SJCRH30 (cell line): Measurements from ENCODE around the gene BBS2. TPM values are rescaled to one million over a fixed set of nuclear protein-coding genes. Genes with fewer than 3 reads are reported as not detected.

Source experiments
- DNase-seq, 2 experiments: peaks; one replicate each; pipeline ENCODE4 v3.0.0-alpha.2; 2015 to 2020
- H3K27ac ChIP-seq: fragments of 250-450 bp; sonication (Bioruptor Pico); 2 replicates; pipeline ENCODE4 v1.5.1; 2020; ENCODE audit warnings: mild to moderate bottlenecking, moderate library complexity
- H3K27me3 ChIP-seq: fragments of 250-450 bp; sonication (Bioruptor Pico); 2 replicates; pipeline ENCODE4 v1.5.1; 2020; ENCODE audit warnings: mild to moderate bottlenecking, moderate library complexity
- H3K36me3 ChIP-seq: fragments of 250-450 bp; sonication (Bioruptor Pico); 2 replicates; pipeline ENCODE4 v1.5.1; 2020; ENCODE audit warnings: mild to moderate bottlenecking, moderate library complexity
- H3K4me1 ChIP-seq: fragments of 250-450 bp; sonication (Bioruptor Pico); 2 replicates; pipeline ENCODE4 v1.5.1; 2020; ENCODE audit warnings: mild to moderate bottlenecking, moderate library complexity
- H3K4me3 ChIP-seq: fragments of 250-450 bp; sonication (Bioruptor Pico); 2 replicates; pipeline ENCODE4 v1.5.1; 2020; ENCODE audit warnings: mild to moderate bottlenecking, moderate library complexity
- H3K9me3 ChIP-seq: fragments of 250-450 bp; sonication (Bioruptor Pico); replicated peaks from 2 replicates; pipeline ENCODE4 v1.5.1; 2020; ENCODE audit warnings: mild to moderate bottlenecking, moderate library complexity
- total RNA-seq: library from RNA; depleted of rRNA; stranded (reverse); fragments of >200 nt; shearing (Covaris generic); gene quantifications from 2 replicates; pipeline ENCODE4 v1.2.3, GENCODE V29; 2014; rRNA removed

Gene BBS2
- 10.9 and 11.7 TPM in 2 replicates for total RNA-seq

GRCh38 chr16:56519459-56520250 is at the start of gene BBS2:
Gene BBS2 (minus strand): TSS chr16:56520024. CDS start chr16:56519862, 162 bp downstream.
- H3K36me3 ChIP-seq: no peaks in the 10 kb centered on the region
- no peaks in the 10 kb centered on the region for H3K9me3 ChIP-seq
- H3K4me3 ChIP-seq: peak within 1 kb of the TSS; percentile 73
- DNase-seq: peak; percentile 84 to 89
- H3K27ac ChIP-seq: no peak within 1 kb of the TSS
- peaks cover 3% of the 10 kb centered on the region; the same call in 1 of the 2 replicates for H3K27me3 ChIP-seq
- H3K4me1 ChIP-seq: peaks cover 5% of the 10 kb centered on the region; the same call in 1 of the 2 replicates

GRCh38 chr16:56564793-56565477 is 45.1 kb upstream of the BBS2 start, which contains the start of gene MT4:
Gene MT4 (plus strand): TSS chr16:56565073. CDS start chr16:56565129, 56 bp downstream.
- no peak within 1 kb of the TSS for H3K4me3 ChIP-seq
- H3K4me1 ChIP-seq: no peaks in the 10 kb centered on the region
- H3K9me3 ChIP-seq: no peaks in the 10 kb centered on the region
- no peak for DNase-seq
- H3K27me3 ChIP-seq: peaks cover 3% of the 10 kb centered on the region; the same call in 1 of the 2 replicates
- no peaks in the 10 kb centered on the region for H3K36me3 ChIP-seq
- no peak within 1 kb of the TSS for H3K27ac ChIP-seq

GRCh38 chr16:56561126-56561525 is 41.3 kb upstream of the BBS2 start:
- no peak overlapping the region for H3K27ac ChIP-seq
- no peaks in the 10 kb centered on the region; the same call in 1 of the 2 replicates for H3K27me3 ChIP-seq
- H3K4me3 ChIP-seq: no peak overlapping the region
- no peaks in the 10 kb centered on the region for H3K36me3 ChIP-seq
- H3K4me1 ChIP-seq: peaks cover 6% of the 10 kb centered on the region; the same call in 1 of the 2 replicates
- no peaks in the 10 kb centered on the region for H3K9me3 ChIP-seq
- no peak for DNase-seq

- H3K27me3 ChIP-seq: no peaks in the 10 kb centered on the region; the same call in 1 of the 2 replicates
- no peak for DNase-seq
- no peaks in the 10 kb centered on the region for H3K9me3 ChIP-seq
- no peak overlapping the region for H3K27ac ChIP-seq
- peaks cover 6% of the 10 kb centered on the region; the same call in 1 of the 2 replicates for H3K4me1 ChIP-seq
- H3K36me3 ChIP-seq: no peaks in the 10 kb centered on the region
- no peak overlapping the region for H3K4me3 ChIP-seq
Measured at GRCh38 chr16:56560447-56560846, 40.6 kb upstream of the BBS2 start.

- Histone ChIP-seq H3K27ac (no peak overlapping the region), H3K4me1 (peaks cover 6% of the 10 kb centered on the region; the same call in 1 of the 2 replicates), H3K4me3 (no peak overlapping the region), H3K27me3 (peaks cover 6% of the 10 kb centered on the region; the same call in 1 of the 2 replicates), H3K36me3 (no peaks in the 10 kb centered on the region), H3K9me3 (no peaks in the 10 kb centered on the region)
- no peak for DNase-seq
Measured at GRCh38 chr16:56559109-56559508, 39.3 kb upstream of the BBS2 start.

GRCh38 chr16:56558024-56558747 is 38.4 kb upstream of the BBS2 start:
- Histone ChIP-seq H3K27me3 (peaks cover 6% of the 10 kb centered on the region; the same call in 1 of the 2 replicates), H3K36me3 (no peaks in the 10 kb centered on the region), H3K9me3 (no peaks in the 10 kb centered on the region), H3K27ac (no peak overlapping the region), H3K4me3 (no peak overlapping the region), H3K4me1 (peaks cover 6% of the 10 kb centered on the region; the same call in 1 of the 2 replicates)
- DNase-seq: peak; percentile 60 to 74

GRCh38 chr16:56554441-56554840 is 34.6 kb upstream of the BBS2 start:
- no peak overlapping the region for H3K27ac ChIP-seq
- no peaks in the 10 kb centered on the region for H3K36me3 ChIP-seq
- H3K27me3 ChIP-seq: peaks cover 6% of the 10 kb centered on the region; the same call in 1 of the 2 replicates
- DNase-seq: no peak
- H3K9me3 ChIP-seq: no peaks in the 10 kb centered on the region
- H3K4me3 ChIP-seq: no peak overlapping the region
- peaks cover 6% of the 10 kb centered on the region; the same call in 1 of the 2 replicates for H3K4me1 ChIP-seq

- DNase-seq: no peak
- Histone ChIP-seq H3K4me1 (peaks cover 12% of the 10 kb centered on the region), H3K27me3 (peaks cover 6% of the 10 kb centered on the region; the same call in 1 of the 2 replicates), H3K36me3 (no peaks in the 10 kb centered on the region), H3K4me3 (no peak overlapping the region), H3K9me3 (no peaks in the 10 kb centered on the region), H3K27ac (no peak overlapping the region)
Measured at GRCh38 chr16:56551796-56552738, 32.2 kb upstream of the BBS2 start.

GRCh38 chr16:56549744-56550385 is 30.0 kb upstream of the BBS2 start:
- Histone ChIP-seq H3K27me3 (peaks cover 2% of the 10 kb centered on the region; the same call in 1 of the 2 replicates), H3K36me3 (no peaks in the 10 kb centered on the region), H3K4me3 (no peak overlapping the region), H3K9me3 (no peaks in the 10 kb centered on the region), H3K27ac (no peak overlapping the region), H3K4me1 (peaks cover 12% of the 10 kb centered on the region)
- no peak for DNase-seq

GRCh38 chr16:56549161-56549560 is 29.3 kb upstream of the BBS2 start:
- Histone ChIP-seq H3K4me1 (peaks cover 12% of the 10 kb centered on the region), H3K4me3 (no peak overlapping the region), H3K36me3 (no peaks in the 10 kb centered on the region), H3K27me3 (no peaks in the 10 kb centered on the region), H3K9me3 (no peaks in the 10 kb centered on the region), H3K27ac (no peak overlapping the region)
- no peak for DNase-seq

GRCh38 chr16:56547949-56548567 is 28.2 kb upstream of the BBS2 start:
- no peak for DNase-seq
- Histone ChIP-seq H3K36me3 (no peaks in the 10 kb centered on the region), H3K4me3 (no peak overlapping the region), H3K27me3 (no peaks in the 10 kb centered on the region), H3K4me1 (peaks cover 12% of the 10 kb centered on the region), H3K9me3 (no peaks in the 10 kb centered on the region), H3K27ac (no peak overlapping the region)

- Histone ChIP-seq H3K4me3 (no peak overlapping the region), H3K9me3 (no peaks in the 10 kb centered on the region), H3K36me3 (no peaks in the 10 kb centered on the region), H3K27me3 (no peaks in the 10 kb centered on the region), H3K4me1 (peaks cover 12% of the 10 kb centered on the region), H3K27ac (no peak overlapping the region)
- DNase-seq: peak; percentile 23 to 61
Measured at GRCh38 chr16:56547120-56547948, 27.5 kb upstream of the BBS2 start.
